Keratinocyte (primary cell): ENCODE data around the gene S100A9. TPM values are rescaled to one million over a fixed set of nuclear protein-coding genes. Genes with fewer than 3 reads are reported as not detected.

Experiments used
- DNase-seq: peaks from one replicate; pipeline ENCODE4 v3.0.0-alpha.2; 2011; ENCODE audit warnings: low read depth, missing footprints, low spot score
- FAIRE-seq: peaks from 2 replicates; lab custom pipeline; 2011; peaks lifted over from hg19 to GRCh38; lab: Jason Lieb, UNC
- H2AFZ ChIP-seq: 2 replicates; pipeline ENCODE4 v1.6.0; 2012; ENCODE audit warnings: low read length, control low read depth, inconsistent platforms; ENCODE audit not compliant: control insufficient read depth
- H3K27ac ChIP-seq: 2 replicates; pipeline ENCODE4 v1.5.1; 2011; ENCODE audit warnings: low read length; ENCODE audit not compliant: control insufficient read depth, insufficient read depth
- H3K27me3 ChIP-seq: 3 replicates; pipeline ENCODE4 v1.6.0; 2011; ENCODE audit warnings: low read length; ENCODE audit not compliant: control insufficient read depth, insufficient read depth; ENCODE audit errors: extremely low read depth
- H3K36me3 ChIP-seq, 2 experiments: 2 replicates in 1 of 2; 3 replicates in 1 of 2; pipeline ENCODE4 v1.5.1; 2011; ENCODE audit warnings: low read length in 2 of 2, mild to moderate bottlenecking in 1 of 2; ENCODE audit not compliant: control insufficient read depth in 2 of 2, insufficient read depth in 2 of 2; ENCODE audit errors: extremely low read depth in 1 of 2
- H3K4me1 ChIP-seq: 3 replicates; pipeline ENCODE4 v1.5.1; 2011; ENCODE audit warnings: low read length; ENCODE audit not compliant: control insufficient read depth, insufficient read depth; ENCODE audit errors: extremely low read depth
- H3K4me2 ChIP-seq: 3 replicates; pipeline ENCODE4 v1.6.0; 2011; ENCODE audit warnings: low read depth, low read length; ENCODE audit not compliant: control insufficient read depth, insufficient read depth; ENCODE audit errors: extremely low read depth
- H3K4me3 ChIP-seq, 3 experiments: fragments of 200-600 bp in 1 of 3; sonication (generic) in 1 of 3; 2 replicates in 2 of 3; 3 replicates in 1 of 3; pipeline ENCODE4 v1.5.1; 2011 to 2016; ENCODE audit warnings: low read length in 3 of 3, mild to moderate bottlenecking in 3 of 3, control low read depth in 2 of 3, inconsistent platforms in 1 of 3, low read depth in 1 of 3, mixed read lengths in 1 of 3, mixed run types in 1 of 3, moderate library complexity in 1 of 3; ENCODE audit not compliant: control insufficient read depth in 2 of 3, insufficient read depth in 2 of 3; ENCODE audit errors: extremely low read depth in 1 of 3
- H3K79me2 ChIP-seq: 2 replicates; pipeline ENCODE4 v1.6.0; 2012; ENCODE audit warnings: low read length; ENCODE audit not compliant: control insufficient read depth, insufficient read depth
- H3K9ac ChIP-seq: 3 replicates; pipeline ENCODE4 v1.6.0; 2011; ENCODE audit warnings: low read length; ENCODE audit not compliant: control insufficient read depth, insufficient read depth; ENCODE audit errors: extremely low read depth
- H3K9me1 ChIP-seq: 3 replicates; pipeline ENCODE4 v1.6.0; 2011; ENCODE audit warnings: low read length; ENCODE audit not compliant: control insufficient read depth, insufficient read depth; ENCODE audit errors: extremely low read depth
- H3K9me3 ChIP-seq: 2 replicates; pipeline ENCODE4 v1.5.1; 2012; ENCODE audit warnings: low read depth, low read length; ENCODE audit not compliant: control insufficient read depth
- H4K20me1 ChIP-seq: 3 replicates; pipeline ENCODE4 v1.6.0; 2011; ENCODE audit warnings: low read length; ENCODE audit not compliant: control insufficient read depth, insufficient read depth; ENCODE audit errors: extremely low read depth
- EZH2 ChIP-seq: IDR thresholded peaks from one replicate; pipeline ENCODE4 v1.6.1; 2012; ENCODE audit warnings: inconsistent platforms, mild to moderate bottlenecking, low read length, moderate library complexity
- dilution Hi-C: fragments of 300-500 bp; cut with MboI; formaldehyde crosslinking; loops from one replicate; pipeline ENCODE4 v1.7.0; 2020; ENCODE audit warnings: low sequenced_read_pairs; ENCODE audit not compliant: extremely low pct_ligation_motif_present
- polyA plus RNA-seq, 5 experiments: library from polyadenylated mRNA; depleted of rRNA in 3 of 5; stranded (reverse) in 3 of 5; stranded (forward) in 1 of 5; unstranded in 1 of 5; fragments of >200 nt; gene quantifications; 1 replicate in 1 of 5; 2 replicates in 3 of 5; 3 replicates in 1 of 5; pipeline versions ENCODE4 v1.2.1 to v1.2.3, GENCODE V29; 2011 to 2012; ENCODE audit warnings: missing spikeins in 2 of 5, low read depth in 1 of 5, low replicate concordance in 1 of 5
- TF ChIP-seq, protein P1 (sequence below), 3 experiments: IDR thresholded peaks in 1 of 3; conservative IDR thresholded peaks in 1 of 3; optimal IDR thresholded peaks in 1 of 3; 2 replicates in 2 of 3; 3 replicates in 1 of 3; pipeline versions ENCODE3 to v1.5.1; 2011; ENCODE audit warnings: low read length in 3 of 3, mild to moderate bottlenecking in 3 of 3, moderate library complexity in 2 of 3, control low read depth in 1 of 3, inconsistent platforms in 1 of 3; ENCODE audit not compliant: insufficient read depth in 2 of 3; ENCODE audit errors: extremely low read depth in 1 of 3

The S100A9 gene
- polyA plus RNA-seq, 1 donor (not counting 4 experiments of a cell fraction or from before 2014, with no cell fraction given), result 297 TPM

- H3K4me2 ChIP-seq, result no peak overlapping the region
- no peaks in the 10 kb centered on the region for H4K20me1 ChIP-seq
- H3K79me2 ChIP-seq, result no peaks in the 10 kb centered on the region
- H2AFZ ChIP-seq, result no peak overlapping the region
- peaks cover 20% of the 10 kb centered on the region for H3K4me1 ChIP-seq
- no peak overlapping the region for H3K9ac ChIP-seq
- DNase-seq, result no peak
- no peak overlapping the region for H3K4me3 ChIP-seq
- H3K9me1 ChIP-seq, result no peaks in the 10 kb centered on the region
- dilution Hi-C loops, result no loop called here
- no peaks in the 10 kb centered on the region for H3K9me3 ChIP-seq
- no peak for FAIRE-seq
- no peak for TF ChIP-seq EZH2
- TF ChIP-seq, protein P1, sequence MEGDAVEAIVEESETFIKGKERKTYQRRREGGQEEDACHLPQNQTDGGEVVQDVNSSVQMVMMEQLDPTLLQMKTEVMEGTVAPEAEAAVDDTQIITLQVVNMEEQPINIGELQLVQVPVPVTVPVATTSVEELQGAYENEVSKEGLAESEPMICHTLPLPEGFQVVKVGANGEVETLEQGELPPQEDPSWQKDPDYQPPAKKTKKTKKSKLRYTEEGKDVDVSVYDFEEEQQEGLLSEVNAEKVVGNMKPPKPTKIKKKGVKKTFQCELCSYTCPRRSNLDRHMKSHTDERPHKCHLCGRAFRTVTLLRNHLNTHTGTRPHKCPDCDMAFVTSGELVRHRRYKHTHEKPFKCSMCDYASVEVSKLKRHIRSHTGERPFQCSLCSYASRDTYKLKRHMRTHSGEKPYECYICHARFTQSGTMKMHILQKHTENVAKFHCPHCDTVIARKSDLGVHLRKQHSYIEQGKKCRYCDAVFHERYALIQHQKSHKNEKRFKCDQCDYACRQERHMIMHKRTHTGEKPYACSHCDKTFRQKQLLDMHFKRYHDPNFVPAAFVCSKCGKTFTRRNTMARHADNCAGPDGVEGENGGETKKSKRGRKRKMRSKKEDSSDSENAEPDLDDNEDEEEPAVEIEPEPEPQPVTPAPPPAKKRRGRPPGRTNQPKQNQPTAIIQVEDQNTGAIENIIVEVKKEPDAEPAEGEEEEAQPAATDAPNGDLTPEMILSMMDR (optimal IDR thresholded peaks at IDR 0.05 in 1 of 3, IDR thresholded peaks at IDR 0.05 in 1 of 3, conservative IDR thresholded peaks at IDR 0.05 in 1 of 3; ENCODE audit: extremely low read depth in 1 of 3, insufficient read depth in 2 of 3, low read length in 3 of 3), result no peak
- H3K27ac ChIP-seq, result no peak overlapping the region
- no peaks in the 10 kb centered on the region for H3K36me3 ChIP-seq
- peaks cover 11% of the 10 kb centered on the region for H3K27me3 ChIP-seq
These were observed 38.1 kb downstream of the S100A9 start for GRCh38 chr1:153395776-153396175.

GRCh38 chr1:153396461-153396860 is 38.8 kb downstream of the S100A9 start:
- Histone ChIP-seq H3K4me2 (no peak overlapping the region), H3K4me3 (no peak overlapping the region), H3K9ac (no peak overlapping the region), H3K36me3 (no peaks in the 10 kb centered on the region), H3K79me2 (no peaks in the 10 kb centered on the region), H3K9me3 (no peaks in the 10 kb centered on the region), H3K27me3 (peaks cover 15% of the 10 kb centered on the region), H4K20me1 (no peaks in the 10 kb centered on the region), H3K9me1 (no peaks in the 10 kb centered on the region), H3K4me1 (peaks cover 13% of the 10 kb centered on the region), H3K27ac (no peak overlapping the region), H2AFZ (no peak overlapping the region)
- dilution Hi-C loops, result no loop called here
- FAIRE-seq, result no peak
- no peak for TF ChIP-seq EZH2
- TF ChIP-seq, protein P1 (optimal IDR thresholded peaks at IDR 0.05 in 1 of 3, IDR thresholded peaks at IDR 0.05 in 1 of 3, conservative IDR thresholded peaks at IDR 0.05 in 1 of 3; ENCODE audit: extremely low read depth in 1 of 3, insufficient read depth in 2 of 3, low read length in 3 of 3), result no peak
- DNase-seq, result no peak
